SK-N-SH (cell line): Measurements from ENCODE around the gene SRGAP1.

ENCODE experiments used
- CHD2 ChIP-seq: fragments of 150-350 bp; IDR thresholded peaks from 2 replicates; pipeline ENCODE4 v1.6.1; 2018; ENCODE audit warnings: low read length; ENCODE audit not compliant: partially characterized antibody
- EP300 ChIP-seq, 2 experiments: IDR thresholded peaks; 2 replicates each; pipeline versions ENCODE4 v1.4.0 to v1.6.1; 2012; ENCODE audit warnings: borderline replicate concordance in 1 of 2, low read depth in 1 of 2, low read length in 1 of 2
- GABPA ChIP-seq: IDR thresholded peaks from 2 replicates; pipeline ENCODE4 v1.4.0; 2012; ENCODE audit warnings: low read depth, mild to moderate bottlenecking
- JUND ChIP-seq: IDR thresholded peaks from 2 replicates; pipeline ENCODE4 v1.4.0; 2012
- MXI1 ChIP-seq: IDR thresholded peaks from 2 replicates; pipeline ENCODE4 v1.6.1; 2012; ENCODE audit warnings: mild to moderate bottlenecking, low read depth, low read length, improper control_type of control experiment
- POLR2AphosphoS5 ChIP-seq: IDR thresholded peaks from 2 replicates; pipeline ENCODE4 v1.6.1; 2012; ENCODE audit warnings: low read depth, low read length
- RFX5 ChIP-seq: IDR thresholded peaks from 2 replicates; pipeline ENCODE4 v1.6.1; 2012; ENCODE audit warnings: mild to moderate bottlenecking, improper control_type of control experiment, low read length
- SIN3A ChIP-seq: IDR thresholded peaks from 2 replicates; pipeline ENCODE4 v1.6.1; 2012; ENCODE audit warnings: low read depth, mild to moderate bottlenecking, low read length, moderate library complexity, borderline replicate concordance
- TAF1 ChIP-seq: IDR thresholded peaks from 2 replicates; pipeline ENCODE4 v1.6.1; 2012; ENCODE audit warnings: low read depth, mild to moderate bottlenecking, low read length, moderate library complexity, borderline replicate concordance
- TEAD4 ChIP-seq: IDR thresholded peaks from 2 replicates; pipeline ENCODE4 v1.4.0; 2012; ENCODE audit warnings: mild to moderate bottlenecking, borderline replicate concordance; ENCODE audit not compliant: insufficient read depth
- USF2 ChIP-seq: fragments of 150-350 bp; IDR thresholded peaks from 2 replicates; pipeline ENCODE4 v1.6.1; 2017; ENCODE audit warnings: antibody characterized with exemption, low read length, low read depth, borderline replicate concordance
- TF ChIP-seq, protein P1 (sequence below): fragments of 200-600 bp; sonication (generic); IDR thresholded peaks from 2 replicates; pipeline ENCODE4 v1.6.1; 2017; ENCODE audit warnings: antibody characterized with exemption, mild to moderate bottlenecking, moderate library complexity
- TF ChIP-seq, protein P2 (sequence below): fragments of 150-350 bp; IDR thresholded peaks from 2 replicates; pipeline ENCODE4 v1.6.1; 2016; ENCODE audit warnings: mild to moderate bottlenecking, low read depth, low read length
- TF ChIP-seq, protein P3 (sequence below): IDR thresholded peaks from 2 replicates; pipeline ENCODE4 v1.6.1; 2012; ENCODE audit warnings: mild to moderate bottlenecking, low read depth, low read length, moderate library complexity

DNA sequence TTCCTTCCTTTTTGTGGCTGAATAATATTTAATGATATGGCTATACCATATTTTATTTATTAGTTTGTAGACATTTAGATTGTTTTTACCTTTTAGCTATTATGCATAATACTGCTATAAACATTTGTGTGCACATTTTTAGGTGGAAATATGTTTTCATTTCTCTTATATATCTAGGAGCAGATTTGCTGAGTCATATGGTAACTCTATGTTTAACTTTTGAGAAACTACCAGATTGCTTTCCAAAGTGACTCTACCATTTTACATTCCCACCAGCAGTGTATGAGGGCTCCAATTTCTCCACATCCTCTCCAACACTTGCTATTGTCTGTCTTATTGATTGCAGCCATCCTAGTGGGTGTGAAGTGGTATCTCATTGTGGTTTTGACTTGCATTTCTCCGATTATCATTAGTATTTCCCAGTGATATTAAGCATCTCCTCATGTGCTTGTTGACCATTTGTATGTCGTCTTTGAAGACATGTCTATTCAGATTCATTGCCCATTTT, 217.4 kb downstream of the SRGAP1 start:
- TF ChIP-seq, protein P1, sequence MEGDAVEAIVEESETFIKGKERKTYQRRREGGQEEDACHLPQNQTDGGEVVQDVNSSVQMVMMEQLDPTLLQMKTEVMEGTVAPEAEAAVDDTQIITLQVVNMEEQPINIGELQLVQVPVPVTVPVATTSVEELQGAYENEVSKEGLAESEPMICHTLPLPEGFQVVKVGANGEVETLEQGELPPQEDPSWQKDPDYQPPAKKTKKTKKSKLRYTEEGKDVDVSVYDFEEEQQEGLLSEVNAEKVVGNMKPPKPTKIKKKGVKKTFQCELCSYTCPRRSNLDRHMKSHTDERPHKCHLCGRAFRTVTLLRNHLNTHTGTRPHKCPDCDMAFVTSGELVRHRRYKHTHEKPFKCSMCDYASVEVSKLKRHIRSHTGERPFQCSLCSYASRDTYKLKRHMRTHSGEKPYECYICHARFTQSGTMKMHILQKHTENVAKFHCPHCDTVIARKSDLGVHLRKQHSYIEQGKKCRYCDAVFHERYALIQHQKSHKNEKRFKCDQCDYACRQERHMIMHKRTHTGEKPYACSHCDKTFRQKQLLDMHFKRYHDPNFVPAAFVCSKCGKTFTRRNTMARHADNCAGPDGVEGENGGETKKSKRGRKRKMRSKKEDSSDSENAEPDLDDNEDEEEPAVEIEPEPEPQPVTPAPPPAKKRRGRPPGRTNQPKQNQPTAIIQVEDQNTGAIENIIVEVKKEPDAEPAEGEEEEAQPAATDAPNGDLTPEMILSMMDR, result no peak
- TF ChIP-seq RFX5, result no peak
- TF ChIP-seq USF2, result no peak
- no peak for TF ChIP-seq CHD2
- no peak for TF ChIP-seq TEAD4
- TF ChIP-seq MXI1, result no peak
- TF ChIP-seq TAF1, result no peak
- no peak for TF ChIP-seq SIN3A
- no peak for TF ChIP-seq EP300 (IDR thresholded peaks at IDR 0.05; ENCODE audit: borderline replicate concordance in 1 of 2, low read depth in 1 of 2, low read length in 1 of 2)
- TF ChIP-seq JUND, result no peak
- TF ChIP-seq GABPA, result no peak
- no peak for TF ChIP-seq POLR2AphosphoS5
- TF ChIP-seq, protein P2, sequence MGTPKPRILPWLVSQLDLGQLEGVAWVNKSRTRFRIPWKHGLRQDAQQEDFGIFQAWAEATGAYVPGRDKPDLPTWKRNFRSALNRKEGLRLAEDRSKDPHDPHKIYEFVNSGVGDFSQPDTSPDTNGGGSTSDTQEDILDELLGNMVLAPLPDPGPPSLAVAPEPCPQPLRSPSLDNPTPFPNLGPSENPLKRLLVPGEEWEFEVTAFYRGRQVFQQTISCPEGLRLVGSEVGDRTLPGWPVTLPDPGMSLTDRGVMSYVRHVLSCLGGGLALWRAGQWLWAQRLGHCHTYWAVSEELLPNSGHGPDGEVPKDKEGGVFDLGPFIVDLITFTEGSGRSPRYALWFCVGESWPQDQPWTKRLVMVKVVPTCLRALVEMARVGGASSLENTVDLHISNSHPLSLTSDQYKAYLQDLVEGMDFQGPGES, result no peak
- TF ChIP-seq, protein P3, sequence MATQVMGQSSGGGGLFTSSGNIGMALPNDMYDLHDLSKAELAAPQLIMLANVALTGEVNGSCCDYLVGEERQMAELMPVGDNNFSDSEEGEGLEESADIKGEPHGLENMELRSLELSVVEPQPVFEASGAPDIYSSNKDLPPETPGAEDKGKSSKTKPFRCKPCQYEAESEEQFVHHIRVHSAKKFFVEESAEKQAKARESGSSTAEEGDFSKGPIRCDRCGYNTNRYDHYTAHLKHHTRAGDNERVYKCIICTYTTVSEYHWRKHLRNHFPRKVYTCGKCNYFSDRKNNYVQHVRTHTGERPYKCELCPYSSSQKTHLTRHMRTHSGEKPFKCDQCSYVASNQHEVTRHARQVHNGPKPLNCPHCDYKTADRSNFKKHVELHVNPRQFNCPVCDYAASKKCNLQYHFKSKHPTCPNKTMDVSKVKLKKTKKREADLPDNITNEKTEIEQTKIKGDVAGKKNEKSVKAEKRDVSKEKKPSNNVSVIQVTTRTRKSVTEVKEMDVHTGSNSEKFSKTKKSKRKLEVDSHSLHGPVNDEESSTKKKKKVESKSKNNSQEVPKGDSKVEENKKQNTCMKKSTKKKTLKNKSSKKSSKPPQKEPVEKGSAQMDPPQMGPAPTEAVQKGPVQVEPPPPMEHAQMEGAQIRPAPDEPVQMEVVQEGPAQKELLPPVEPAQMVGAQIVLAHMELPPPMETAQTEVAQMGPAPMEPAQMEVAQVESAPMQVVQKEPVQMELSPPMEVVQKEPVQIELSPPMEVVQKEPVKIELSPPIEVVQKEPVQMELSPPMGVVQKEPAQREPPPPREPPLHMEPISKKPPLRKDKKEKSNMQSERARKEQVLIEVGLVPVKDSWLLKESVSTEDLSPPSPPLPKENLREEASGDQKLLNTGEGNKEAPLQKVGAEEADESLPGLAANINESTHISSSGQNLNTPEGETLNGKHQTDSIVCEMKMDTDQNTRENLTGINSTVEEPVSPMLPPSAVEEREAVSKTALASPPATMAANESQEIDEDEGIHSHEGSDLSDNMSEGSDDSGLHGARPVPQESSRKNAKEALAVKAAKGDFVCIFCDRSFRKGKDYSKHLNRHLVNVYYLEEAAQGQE, result no peak
